CD4-positive, alpha-beta T cell treated with Interleukin-15 for 4 hours (primary cell): ENCODE results near the gene SPDYA.
"Not testable (repeated sequence)": the region's sequence is repeated elsewhere in the genome, so short reads cannot be mapped to it uniquely, and the experiment has no call there.

Experiments
- DNase-seq: peaks from one replicate; pipeline ENCODE4 v3.0.0-alpha.2; 2020; ENCODE audit warnings: low spot score

Gene SPDYA

GRCh38 chr2:28810384-28811285, at the start of gene SPDYA:
Gene SPDYA, plus strand, starts transcription at chr2:28810834. Its CDS starts 5,181 bp downstream, at chr2:28816015.
- DNase-seq = peak; percentile 78

GRCh38 chr2:28761420-28761819, 49.2 kb upstream of the SPDYA start:
- no peak for DNase-seq

- DNase-seq = no peak
Measured at GRCh38 chr2:28764909-28765711, 45.5 kb upstream of the SPDYA start.

- no peak for DNase-seq
Measured at GRCh38 chr2:28766070-28766469, 44.6 kb upstream of the SPDYA start.

- DNase-seq = no peak
Measured at GRCh38 chr2:28767337-28767736, 43.3 kb upstream of the SPDYA start.

GRCh38 chr2:28768422-28768821, 42.2 kb upstream of the SPDYA start:
- no peak for DNase-seq

GRCh38 chr2:28768952-28769351, 41.7 kb upstream of the SPDYA start:
- DNase-seq = no peak

- DNase-seq = no peak
Measured at GRCh38 chr2:28772351-28772750, 38.3 kb upstream of the SPDYA start.

- no peak for DNase-seq
Measured at GRCh38 chr2:28776471-28776870, 34.2 kb upstream of the SPDYA start.

GRCh38 chr2:28778392-28778791, 32.2 kb upstream of the SPDYA start:
- DNase-seq = no peak

- DNase-seq = no peak
Measured at GRCh38 chr2:28779001-28779400, 31.6 kb upstream of the SPDYA start.

GRCh38 chr2:28780496-28780895, 30.1 kb upstream of the SPDYA start:
- no peak for DNase-seq

- no peak for DNase-seq
Measured at GRCh38 chr2:28782423-28782822, 28.2 kb upstream of the SPDYA start.

GRCh38 chr2:28784570-28784969, 26.1 kb upstream of the SPDYA start:
- DNase-seq = not testable (repeated sequence)

GRCh38 chr2:28796620-28797019, 14.0 kb upstream of the SPDYA start:
- DNase-seq = no peak

- DNase-seq = no peak
Measured at GRCh38 chr2:28801726-28802125, 8.9 kb upstream of the SPDYA start.

- no peak for DNase-seq
Measured at GRCh38 chr2:28802975-28803429, 7.6 kb upstream of the SPDYA start.

GRCh38 chr2:28809927-28810326, 707 bp upstream of the SPDYA start:
- DNase-seq = no peak

GRCh38 chr2:28818053-28818452, 7.4 kb downstream of the SPDYA start:
- DNase-seq = no peak

- DNase-seq = peak; percentile 77
Measured at GRCh38 chr2:28821295-28821958, 10.8 kb downstream of the SPDYA start.

GRCh38 chr2:28822036-28822435, 11.4 kb downstream of the SPDYA start:
- DNase-seq = no peak

GRCh38 chr2:28824207-28824606, 13.6 kb downstream of the SPDYA start:
- no peak for DNase-seq
